ENCODE measurements around the gene NCF4.

GRCh38 chr22:36868546-36869181 lies 7.9 kb downstream of the NCF4 start:
- TF ChIP-seq, protein P1, sequence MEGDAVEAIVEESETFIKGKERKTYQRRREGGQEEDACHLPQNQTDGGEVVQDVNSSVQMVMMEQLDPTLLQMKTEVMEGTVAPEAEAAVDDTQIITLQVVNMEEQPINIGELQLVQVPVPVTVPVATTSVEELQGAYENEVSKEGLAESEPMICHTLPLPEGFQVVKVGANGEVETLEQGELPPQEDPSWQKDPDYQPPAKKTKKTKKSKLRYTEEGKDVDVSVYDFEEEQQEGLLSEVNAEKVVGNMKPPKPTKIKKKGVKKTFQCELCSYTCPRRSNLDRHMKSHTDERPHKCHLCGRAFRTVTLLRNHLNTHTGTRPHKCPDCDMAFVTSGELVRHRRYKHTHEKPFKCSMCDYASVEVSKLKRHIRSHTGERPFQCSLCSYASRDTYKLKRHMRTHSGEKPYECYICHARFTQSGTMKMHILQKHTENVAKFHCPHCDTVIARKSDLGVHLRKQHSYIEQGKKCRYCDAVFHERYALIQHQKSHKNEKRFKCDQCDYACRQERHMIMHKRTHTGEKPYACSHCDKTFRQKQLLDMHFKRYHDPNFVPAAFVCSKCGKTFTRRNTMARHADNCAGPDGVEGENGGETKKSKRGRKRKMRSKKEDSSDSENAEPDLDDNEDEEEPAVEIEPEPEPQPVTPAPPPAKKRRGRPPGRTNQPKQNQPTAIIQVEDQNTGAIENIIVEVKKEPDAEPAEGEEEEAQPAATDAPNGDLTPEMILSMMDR (IDR thresholded peaks at IDR 0.05), result no peak
- no peak for TF ChIP-seq POLR2A (IDR thresholded peaks at IDR 0.05)
